Spinal cord (tissue), 10 donors: ENCODE results near the gene ZNF532. TPM values are rescaled to one million over a fixed set of nuclear protein-coding genes. Genes with fewer than 3 reads are reported as not detected.

ENCODE experiments used
- DNase-seq, 6 donors: peaks; one replicate each; pipeline versions ENCODE4 v3.0.0 to v3.0.0-alpha.2; 2013 to 2015; ENCODE audit warnings: low spot score in 6 of 6, low read depth in 4 of 6
- H3K27ac ChIP-seq: one replicate; pipeline ENCODE4 v1.5.1; 2013; ENCODE audit warnings: low read depth, low read length, control low read depth
- H3K27me3 ChIP-seq: one replicate; pipeline ENCODE4 v1.6.1; 2013; ENCODE audit warnings: low read length; ENCODE audit not compliant: control insufficient read depth, insufficient read depth
- H3K36me3 ChIP-seq: one replicate; pipeline ENCODE4 v1.6.1; 2013; ENCODE audit warnings: low read length; ENCODE audit not compliant: control insufficient read depth, insufficient read depth
- H3K4me1 ChIP-seq: one replicate; pipeline ENCODE4 v1.6.1; 2013; ENCODE audit warnings: low read length; ENCODE audit not compliant: control insufficient read depth, insufficient read depth
- H3K4me3 ChIP-seq: one replicate; pipeline ENCODE4 v1.5.1; 2013; ENCODE audit warnings: low read depth, low read length, control low read depth
- H3K9me3 ChIP-seq: one replicate; pipeline ENCODE4 v1.6.1; 2013; ENCODE audit warnings: low read length; ENCODE audit not compliant: control insufficient read depth, insufficient read depth
- WGBS: methylation state at CpG from one replicate; pipeline ENCODE4 v1.1.5; 2013; ENCODE audit warnings: missing lambda C conversion rate; ENCODE audit not compliant: insufficient coverage; 5-methylcytosine and 5-hydroxymethylcytosine counted together
- polyA plus RNA-seq, 2 donors: library from polyadenylated mRNA; unstranded; fragments of 120-200 nt; gene quantifications; one replicate each; pipeline ENCODE4 v1.2.1, GENCODE V29; 2013; ENCODE audit not compliant: insufficient read length in 2 of 2
- total RNA-seq, 2 donors: library from RNA; depleted of rRNA in 1 of 2; stranded (reverse); fragments of 120-200 nt in 1 of 2; fragments of >200 nt in 1 of 2; gene quantifications; one replicate each; pipeline versions ENCODE4 v1.2.3 to v1.2.4, GENCODE V29; 2013 to 2014
- donor health status: healthy.

ZNF532 gene
- total and polyA plus RNA-seq, 4 donors = 106 to 147 (median 122) TPM

- DNase-seq = no peak
- H3K4me3 ChIP-seq = no peak overlapping the region
- no peaks in the 10 kb centered on the region for H3K36me3 ChIP-seq
- 48% methylated on average over 3 of the region's 3 CpGs for WGBS
- no peaks in the 10 kb centered on the region for H3K27me3 ChIP-seq
- H3K4me1 ChIP-seq = peaks cover 18% of the 10 kb centered on the region
- H3K9me3 ChIP-seq = no peaks in the 10 kb centered on the region
- no peak overlapping the region for H3K27ac ChIP-seq
Observed at GRCh38 chr18:59001721-59002120, 137.0 kb downstream of the ZNF532 start.

GRCh38 chr18:59002974-59003594 is 138.4 kb downstream of the ZNF532 start:
- DNase-seq = no peak
- no peak overlapping the region for H3K4me3 ChIP-seq
- no peaks in the 10 kb centered on the region for H3K36me3 ChIP-seq
- H3K9me3 ChIP-seq = no peaks in the 10 kb centered on the region
- WGBS = 90% methylated on average over 5 of the region's 7 CpGs
- peaks cover 18% of the 10 kb centered on the region for H3K4me1 ChIP-seq
- H3K27ac ChIP-seq = no peak overlapping the region
- no peaks in the 10 kb centered on the region for H3K27me3 ChIP-seq

DNA sequence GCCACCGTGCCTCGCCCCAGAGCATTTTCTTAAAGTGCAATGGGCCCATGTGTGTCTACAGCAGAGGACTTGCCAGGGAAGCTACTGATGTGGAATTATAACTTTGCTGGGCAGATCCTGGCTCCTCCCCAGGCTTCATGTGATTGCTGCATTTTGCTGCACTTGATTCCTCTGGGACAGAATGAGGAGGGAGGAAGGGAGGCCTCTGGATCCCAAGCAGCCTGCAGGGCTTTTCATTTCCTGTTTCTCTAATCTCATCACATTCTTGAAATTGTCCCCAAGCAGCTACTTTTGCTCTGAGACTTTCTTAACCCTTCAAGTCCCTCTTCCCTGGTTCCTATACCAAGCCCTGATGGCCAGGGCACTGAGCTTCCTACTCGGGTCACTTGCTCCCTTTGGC is 140.6 kb downstream of the ZNF532 start:
- 51% methylated on average over 3 of the region's 3 CpGs for WGBS
- no peak overlapping the region for H3K4me3 ChIP-seq
- H3K4me1 ChIP-seq = peaks cover 13% of the 10 kb centered on the region
- H3K27ac ChIP-seq = no peak overlapping the region
- H3K36me3 ChIP-seq = no peaks in the 10 kb centered on the region
- H3K9me3 ChIP-seq = no peaks in the 10 kb centered on the region
- H3K27me3 ChIP-seq = no peaks in the 10 kb centered on the region
- DNase-seq = peak in 2 of 6 donors; percentile 40 to 61

- WGBS = 77% methylated on average over 3 of the region's 3 CpGs
- Histone ChIP-seq H3K27ac (no peak overlapping the region), H3K36me3 (no peaks in the 10 kb centered on the region), H3K9me3 (no peaks in the 10 kb centered on the region), H3K4me3 (no peak overlapping the region), H3K4me1 (peaks cover 13% of the 10 kb centered on the region), H3K27me3 (no peaks in the 10 kb centered on the region)
- no peak for DNase-seq
Observed at GRCh38 chr18:59006461-59007067, 141.9 kb downstream of the ZNF532 start.

DNA sequence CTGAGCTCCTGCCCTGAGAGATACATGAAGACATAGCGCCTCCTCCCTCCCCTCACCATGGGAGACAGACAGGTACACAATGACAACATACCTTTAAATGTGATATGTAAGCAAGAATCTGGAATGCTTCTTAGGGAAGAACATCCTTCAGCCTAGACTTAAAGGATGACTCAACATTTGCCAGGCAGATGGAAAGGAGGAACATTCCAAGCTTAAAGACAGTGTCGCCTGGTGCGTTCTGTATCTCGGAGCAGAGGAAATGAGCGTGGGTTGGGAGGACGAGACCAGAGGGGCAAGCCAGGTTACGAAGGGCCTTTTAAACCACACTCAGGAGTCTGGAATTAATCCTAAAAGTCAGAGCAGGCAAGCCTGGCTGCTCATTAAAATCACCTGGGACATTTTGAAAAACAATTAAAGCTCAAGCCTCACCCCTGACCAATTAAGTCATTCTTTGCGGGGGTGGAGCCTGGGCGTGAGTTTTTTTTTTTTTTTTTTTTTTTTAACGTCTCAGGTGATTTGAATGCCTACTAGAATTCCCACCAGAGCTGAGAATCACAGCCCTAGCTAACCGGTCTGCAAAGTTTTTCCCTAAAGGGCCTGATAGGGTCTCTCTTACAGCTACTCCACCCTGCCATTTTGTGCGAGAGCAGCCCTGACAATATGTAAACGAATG is 143.8 kb downstream of the ZNF532 start:
- no peak for DNase-seq
- no peak overlapping the region for H3K4me3 ChIP-seq
- H3K27me3 ChIP-seq = no peaks in the 10 kb centered on the region
- 91% methylated on average over 7 of the region's 13 CpGs for WGBS
- H3K27ac ChIP-seq = no peak overlapping the region
- H3K4me1 ChIP-seq = peaks cover 16% of the 10 kb centered on the region
- no peaks in the 10 kb centered on the region for H3K9me3 ChIP-seq
- H3K36me3 ChIP-seq = no peaks in the 10 kb centered on the region

DNA sequence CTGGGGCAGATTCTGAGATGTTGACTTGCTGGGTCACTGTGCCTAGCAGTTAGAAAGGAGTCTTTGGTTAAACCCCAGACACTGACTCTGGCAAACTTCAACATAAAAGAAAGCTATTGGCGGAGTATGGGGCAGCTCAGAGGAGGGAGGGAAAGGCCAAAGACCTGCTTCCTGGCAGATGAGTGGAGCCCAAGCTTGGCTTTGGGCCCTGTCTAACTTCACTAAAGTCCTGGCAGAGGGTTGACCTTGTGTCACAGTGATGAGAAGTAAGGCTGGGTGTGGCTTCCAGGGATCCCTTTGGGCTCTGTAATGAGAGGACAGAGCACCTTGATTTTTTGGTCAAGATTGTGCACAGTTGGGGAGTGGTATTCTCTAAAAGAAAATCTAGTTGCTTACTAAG is 145.2 kb downstream of the ZNF532 start:
- Histone ChIP-seq H3K27me3 (no peaks in the 10 kb centered on the region), H3K4me1 (peaks cover 12% of the 10 kb centered on the region), H3K36me3 (no peaks in the 10 kb centered on the region), H3K9me3 (no peaks in the 10 kb centered on the region), H3K27ac (no peak overlapping the region), H3K4me3 (no peak overlapping the region)
- WGBS = 75% methylated on average over 1 of the region's 1 CpG
- DNase-seq = no peak

GRCh38 chr18:59011289-59011688 is 146.6 kb downstream of the ZNF532 start:
- 95% methylated on average over 2 of the region's 4 CpGs for WGBS
- Histone ChIP-seq H3K4me1 (peaks cover 3% of the 10 kb centered on the region), H3K27ac (no peak overlapping the region), H3K27me3 (no peaks in the 10 kb centered on the region), H3K9me3 (no peaks in the 10 kb centered on the region), H3K36me3 (no peaks in the 10 kb centered on the region), H3K4me3 (no peak overlapping the region)
- DNase-seq = no peak

DNA sequence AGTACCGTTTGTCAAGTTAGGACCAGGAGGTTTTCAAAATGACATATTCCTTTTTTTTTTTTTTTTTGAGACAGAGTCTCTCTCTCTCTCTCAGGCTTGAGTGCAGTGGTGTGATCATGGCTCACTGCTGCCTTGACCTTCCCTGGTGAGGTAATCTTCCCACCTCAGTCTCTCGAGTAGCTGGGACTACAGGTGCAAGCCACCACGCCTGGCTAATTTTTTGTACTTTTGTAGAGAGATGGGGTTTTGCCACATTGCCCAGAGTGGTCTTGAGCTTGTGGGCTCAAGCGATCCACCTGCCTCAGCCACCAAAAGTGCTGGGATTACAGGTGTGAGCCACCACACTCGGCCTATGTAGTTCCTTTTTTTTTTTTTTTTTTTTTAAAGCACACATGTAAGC is 147.1 kb downstream of the ZNF532 start:
- no peaks in the 10 kb centered on the region for H3K9me3 ChIP-seq
- H3K36me3 ChIP-seq = no peaks in the 10 kb centered on the region
- no peak for DNase-seq
- H3K27me3 ChIP-seq = no peaks in the 10 kb centered on the region
- 100% methylated on average over 1 of the region's 5 CpGs for WGBS
- H3K4me3 ChIP-seq = no peak overlapping the region
- H3K4me1 ChIP-seq = peaks cover 3% of the 10 kb centered on the region
- no peak overlapping the region for H3K27ac ChIP-seq

DNA sequence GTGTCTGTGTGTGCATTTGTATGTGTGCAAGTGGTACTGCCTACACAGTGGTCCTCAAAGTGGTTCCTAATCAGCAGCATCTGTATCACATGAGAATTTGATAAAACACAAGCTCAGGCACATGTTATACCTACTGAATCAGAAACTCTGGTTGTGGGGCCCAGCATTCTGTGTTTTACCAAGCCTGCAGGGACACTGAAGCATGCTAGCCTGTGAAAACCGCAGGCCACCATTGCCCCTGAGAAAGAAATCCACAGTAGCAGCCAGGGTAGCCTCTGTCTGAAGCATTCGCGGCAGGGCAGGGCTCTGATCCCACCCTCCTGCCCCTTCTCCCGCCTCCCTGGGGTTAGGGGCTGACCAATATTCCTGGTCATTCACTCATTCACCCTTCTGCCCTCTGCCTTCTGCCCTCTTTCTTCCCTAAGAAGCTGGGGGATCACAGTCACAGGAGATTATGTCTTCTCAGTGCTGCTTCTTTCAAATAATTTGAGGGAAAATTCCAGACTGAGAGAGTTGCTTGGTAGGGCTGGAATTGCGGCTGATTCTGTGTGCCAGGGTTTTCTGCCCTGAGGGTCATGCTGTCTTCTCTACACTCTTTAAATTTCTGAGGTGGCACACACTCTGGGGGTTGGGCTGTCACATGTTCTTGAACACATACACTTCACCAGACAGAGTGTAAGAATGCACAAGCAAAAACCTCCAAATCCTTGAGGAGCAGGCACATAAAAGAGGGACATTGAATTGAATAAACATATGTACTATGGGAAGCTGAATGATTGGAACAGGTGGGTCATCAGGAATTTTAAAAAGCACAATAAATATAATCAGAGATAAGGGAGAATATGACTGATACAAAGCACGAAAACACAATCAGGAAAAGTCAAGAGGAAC is 148.4 kb downstream of the ZNF532 start:
- Histone ChIP-seq H3K36me3 (no peaks in the 10 kb centered on the region), H3K27ac (peak overlapping the region; percentile 8), H3K4me3 (no peak overlapping the region), H3K4me1 (peaks cover 3% of the 10 kb centered on the region), H3K27me3 (no peaks in the 10 kb centered on the region), H3K9me3 (peaks cover 3% of the 10 kb centered on the region)
- 44% methylated on average over 4 of the region's 6 CpGs for WGBS
- DNase-seq = no peak
